Stimulated activated CD8-positive, alpha-beta memory T cell treated with anti-CD3 and anti-CD28 coated beads, Interleukin-12 subunit alpha, Interleukin-12 subunit beta, amount 100 ng/mL, for 1 hour (primary cell): ENCODE measurements around the gene ZNF708.
"Not testable (repeated sequence)": the region's sequence is repeated elsewhere in the genome, so short reads cannot be mapped to it uniquely, and the experiment has no call there.

Experiments used
- DNase-seq: peaks from one replicate; pipeline ENCODE4 v3.0.0-alpha.2; 2020; ENCODE audit warnings: low read depth

The ZNF708 gene

DNA sequence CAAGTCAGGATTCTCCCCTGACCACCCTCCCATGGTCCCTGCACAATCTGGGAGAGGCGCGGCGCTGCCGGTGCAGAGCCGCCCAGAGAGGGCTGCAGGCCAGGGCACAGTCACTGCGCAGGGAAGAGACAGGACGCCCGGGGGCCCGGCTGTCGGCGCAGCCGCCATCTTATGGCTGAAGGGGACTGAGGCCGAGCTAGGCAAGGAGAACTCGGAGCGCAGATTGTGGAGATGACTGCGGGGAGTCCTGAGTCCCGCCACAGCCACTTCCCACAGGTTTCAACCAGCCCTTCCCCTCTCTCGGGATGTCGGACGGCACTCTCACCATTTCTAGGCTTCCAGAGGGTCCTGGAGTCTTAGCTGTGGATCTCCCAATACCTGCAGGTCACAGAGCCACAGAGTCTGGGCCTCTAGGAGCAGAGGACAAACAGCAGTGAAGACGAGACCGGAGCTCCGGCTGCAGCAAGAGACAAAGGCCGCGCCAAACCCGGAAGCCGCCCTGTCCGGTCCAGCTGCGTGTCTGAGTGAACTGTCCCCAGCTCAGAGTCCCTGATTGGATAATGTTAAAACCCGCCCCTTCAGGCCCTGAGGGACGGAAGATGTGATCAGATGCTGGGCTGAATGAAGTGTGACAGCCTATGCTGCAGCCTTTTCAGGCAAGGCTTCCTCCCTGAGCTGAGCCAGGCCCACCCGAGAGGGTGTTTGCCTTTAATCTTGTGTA, at the start of gene ZNF708:
Gene ZNF708 (minus strand): TSS at position 526 of the 721 bp plus-strand sequence. CDS start 198 bp downstream, at position 328.
- peak; percentile 59 for DNase-seq

DNA sequence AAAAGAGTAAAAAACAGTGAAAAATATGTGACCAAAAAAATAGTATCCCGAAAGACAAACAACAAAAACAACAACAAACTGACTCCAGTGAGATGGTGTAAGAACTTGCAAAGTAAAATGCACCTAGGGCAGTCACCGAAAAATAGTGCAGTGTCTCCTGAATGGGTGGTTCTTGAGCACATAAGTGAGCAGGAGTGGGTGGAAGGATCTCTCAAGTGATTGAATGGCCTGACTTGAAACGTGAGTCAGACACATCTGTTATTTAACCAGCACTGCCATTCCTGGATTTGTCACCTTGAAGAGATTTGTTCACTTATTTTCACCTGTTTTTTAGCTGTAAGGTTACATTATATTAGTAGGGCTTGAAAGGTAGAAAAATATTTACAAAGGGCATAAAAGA, 33.1 kb upstream of the ZNF708 start:
- DNase-seq: no peak

DNA sequence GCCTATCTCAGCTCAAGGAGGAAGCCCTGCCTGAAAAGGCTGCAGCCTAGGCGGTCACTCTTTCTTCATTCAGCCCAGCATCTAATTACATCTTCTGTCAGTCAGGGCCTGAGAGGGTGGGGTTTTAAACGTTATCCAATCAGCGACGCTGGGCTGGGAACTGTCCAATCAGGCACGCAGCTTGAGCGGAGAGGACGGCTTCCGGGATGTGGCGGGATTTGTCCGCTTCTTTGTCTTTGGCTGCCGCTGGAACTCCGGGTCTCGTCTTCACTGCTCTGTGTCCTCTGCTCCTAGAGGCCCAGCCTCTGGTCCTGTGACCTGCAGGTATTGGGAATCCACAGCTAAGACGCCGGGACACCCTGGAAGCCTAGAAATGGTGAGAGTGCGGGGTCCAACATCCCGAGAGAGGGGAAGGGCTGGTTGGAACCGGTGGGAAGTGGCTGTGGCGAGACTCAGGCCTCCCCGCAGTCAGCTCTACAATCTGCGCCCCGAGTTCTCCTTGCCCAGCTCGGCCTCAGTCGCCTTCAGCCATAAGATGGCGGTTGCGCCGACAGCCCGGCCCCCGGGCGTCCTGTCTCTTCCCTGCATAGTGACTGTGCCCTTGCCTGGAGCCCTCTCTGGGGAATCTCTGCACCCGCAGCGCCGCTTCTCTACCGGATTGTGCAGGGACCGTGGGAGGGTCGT, 29.7 kb upstream of the ZNF708 start, which contains the start of gene ZNF738:
Gene ZNF738 (plus strand): TSS at position 233 of the 684 bp plus-strand sequence. CDS start 141 bp downstream, at position 374.
- peak; percentile 69 for DNase-seq

DNA sequence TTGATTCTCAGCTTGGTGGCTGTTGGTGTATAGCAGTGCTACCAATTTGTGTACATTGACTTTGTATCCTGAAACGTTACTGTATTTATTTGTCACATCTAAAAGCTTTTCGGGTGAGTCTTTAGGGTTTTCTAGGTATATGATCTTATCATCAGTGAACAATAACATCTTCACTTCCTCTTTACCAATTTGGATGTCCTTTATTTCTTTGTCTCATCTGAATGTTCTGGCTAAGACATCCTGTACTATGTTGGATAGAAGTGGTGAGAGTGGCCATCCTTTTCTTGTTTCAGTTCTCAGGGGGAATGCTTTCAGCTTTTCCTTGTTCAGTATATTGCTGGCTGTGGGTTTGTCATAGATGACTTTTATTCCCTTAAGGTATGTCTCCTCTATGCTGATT, 23.6 kb upstream of the ZNF708 start:
- DNase-seq: no peak

DNA sequence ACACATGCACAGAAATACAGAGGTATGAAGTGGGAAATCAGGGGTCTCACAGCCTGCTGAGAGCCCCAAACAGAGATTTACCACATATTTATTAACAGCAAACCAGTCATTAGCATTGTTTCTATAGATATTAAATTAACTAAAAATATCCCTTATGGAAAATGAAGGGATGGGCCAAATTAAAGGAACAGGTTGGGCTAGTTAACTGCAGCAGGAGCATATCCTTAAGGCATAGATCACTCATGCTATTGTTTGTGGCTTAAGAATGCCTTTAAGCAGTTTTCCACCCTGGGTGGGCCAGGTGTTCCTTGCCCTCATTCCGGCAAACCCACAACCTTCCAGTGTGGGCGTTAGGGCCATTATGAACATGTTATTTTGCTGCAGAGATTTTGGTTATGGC, 15.6 kb upstream of the ZNF708 start:
- DNase-seq: not testable (repeated sequence)

DNA sequence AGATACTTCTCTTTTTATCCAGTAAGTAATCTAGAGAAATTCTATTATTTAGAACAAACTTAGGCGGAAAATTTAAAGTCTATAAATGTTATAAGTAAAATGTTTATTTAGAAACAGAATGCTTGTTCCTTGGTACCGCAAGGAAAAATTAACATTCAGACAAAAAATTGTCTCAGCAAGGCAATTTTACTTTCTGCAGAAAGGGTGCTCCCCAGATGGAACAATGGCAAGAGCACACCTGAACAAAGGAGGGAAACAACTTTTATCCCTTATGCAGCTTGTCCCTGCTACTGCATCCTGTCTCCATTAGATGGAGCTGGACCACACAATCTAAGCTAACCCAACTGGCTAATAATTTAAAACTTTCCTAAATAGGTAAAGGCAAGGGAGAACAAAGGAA, 6.5 kb upstream of the ZNF708 start:
- no peak for DNase-seq

DNA sequence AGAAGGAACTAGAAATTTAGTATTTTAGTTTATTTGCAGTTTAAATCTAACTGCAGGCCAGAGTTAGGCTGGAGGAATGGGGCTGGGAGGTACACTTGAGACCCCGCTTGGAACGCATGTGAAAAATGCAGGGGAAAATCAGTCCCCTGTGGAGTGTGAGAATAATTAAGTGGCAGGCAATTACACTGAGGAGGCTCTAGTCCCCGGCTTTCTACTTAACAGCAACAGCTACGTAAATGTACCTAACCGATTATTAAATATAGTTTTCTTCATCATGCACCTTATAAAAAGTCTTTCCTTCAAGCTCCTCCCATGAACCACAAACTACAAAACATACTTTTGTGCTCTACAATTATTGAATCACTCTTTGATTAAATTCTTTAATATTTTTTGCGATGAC, 804 bp downstream of the ZNF708 start:
- no peak for DNase-seq

DNA sequence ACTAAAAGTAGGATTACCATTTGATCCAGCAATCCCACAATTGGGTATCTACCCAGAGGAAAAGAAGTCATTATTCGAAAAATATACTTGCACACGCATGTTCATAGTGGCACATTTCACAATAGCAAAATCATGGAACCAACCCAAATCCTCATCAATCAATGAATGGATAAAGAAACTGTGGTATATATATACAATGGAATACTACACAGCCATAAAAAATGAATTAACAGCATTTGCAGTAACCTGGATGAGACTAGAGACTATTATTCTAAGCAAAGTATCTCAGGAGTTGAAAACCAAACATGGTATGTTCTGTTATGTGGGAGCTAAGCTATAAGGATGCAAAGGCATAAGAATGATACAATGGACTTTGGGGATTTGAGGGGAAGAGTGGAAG, 3.0 kb downstream of the ZNF708 start:
- DNase-seq: no peak

DNA sequence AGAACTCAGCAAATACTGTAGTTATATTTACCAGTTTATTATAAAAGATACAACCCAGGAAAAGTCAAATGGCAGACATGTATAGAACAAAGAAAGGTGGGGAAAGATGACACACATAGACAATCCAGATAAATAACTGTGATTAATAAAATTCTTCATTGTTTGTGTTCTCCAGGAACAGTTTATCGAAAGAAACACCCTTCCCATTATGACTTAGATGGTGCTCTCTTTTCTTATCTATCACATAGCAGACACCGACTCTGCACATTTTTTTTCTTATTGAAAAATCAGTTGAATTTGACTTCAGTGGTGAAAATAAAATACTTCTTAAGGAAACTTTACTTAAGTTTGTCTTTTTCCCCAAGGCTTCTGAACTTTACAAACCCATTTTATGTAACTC, 6.2 kb downstream of the ZNF708 start:
- DNase-seq: no peak

DNA sequence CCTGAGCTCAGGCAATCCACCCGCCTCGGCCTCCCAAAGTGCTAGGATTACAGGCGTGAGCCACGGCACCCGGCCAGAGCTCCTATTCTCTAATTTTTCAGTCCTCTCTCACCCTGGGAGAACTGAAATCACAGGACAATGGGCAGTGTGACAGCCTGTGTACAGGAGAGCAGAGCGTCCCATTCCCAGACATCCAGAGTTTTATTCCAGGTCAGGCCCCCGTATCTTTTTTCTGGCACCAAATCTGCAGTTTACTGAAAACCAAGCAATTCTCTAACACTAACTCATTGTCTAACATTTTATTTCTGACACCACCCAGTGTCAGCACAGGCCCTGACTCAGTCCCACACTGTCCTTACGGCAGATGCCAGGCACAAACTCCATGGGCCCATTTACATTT, 6.7 kb downstream of the ZNF708 start:
- no peak for DNase-seq

DNA sequence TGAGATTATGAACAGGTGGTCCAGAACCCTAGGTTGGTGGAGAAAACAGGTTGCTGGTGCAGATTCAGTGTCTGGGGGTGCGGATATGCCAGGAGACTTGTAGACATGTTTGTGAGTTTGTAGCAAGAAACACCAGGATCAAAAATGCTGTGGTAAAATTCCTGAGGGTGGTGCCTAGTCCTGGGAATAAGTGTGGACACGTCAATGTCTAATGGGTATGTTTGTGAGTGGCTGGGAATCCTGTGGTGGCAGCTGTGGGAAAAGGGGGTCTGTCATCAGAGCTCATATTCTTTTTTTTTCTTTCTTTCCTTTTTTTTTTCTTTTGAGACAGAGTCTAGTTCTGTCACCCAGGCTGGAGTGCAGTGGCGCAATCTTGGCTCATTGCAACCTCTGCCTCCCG, 7.2 kb downstream of the ZNF708 start:
- DNase-seq: no peak

DNA sequence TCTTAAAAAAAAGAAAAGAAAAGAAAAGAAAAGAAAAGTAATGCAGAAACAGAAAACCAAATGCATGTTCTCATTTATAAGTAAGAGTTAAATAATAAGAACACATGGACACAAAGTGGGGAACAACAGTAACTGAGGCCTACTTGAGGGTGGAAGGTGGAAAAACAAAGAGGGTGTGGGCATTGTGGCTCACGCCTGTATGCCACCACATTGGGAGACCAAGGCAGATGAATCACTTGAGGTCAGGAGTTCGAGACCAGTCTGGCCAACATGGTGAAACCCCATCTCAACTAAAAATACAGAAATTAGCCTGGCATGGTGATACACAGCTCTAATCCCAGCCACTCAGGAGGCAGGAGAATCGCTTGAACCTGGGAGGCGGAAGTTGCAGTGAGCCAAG, 8.1 kb downstream of the ZNF708 start:
- no peak for DNase-seq

DNA sequence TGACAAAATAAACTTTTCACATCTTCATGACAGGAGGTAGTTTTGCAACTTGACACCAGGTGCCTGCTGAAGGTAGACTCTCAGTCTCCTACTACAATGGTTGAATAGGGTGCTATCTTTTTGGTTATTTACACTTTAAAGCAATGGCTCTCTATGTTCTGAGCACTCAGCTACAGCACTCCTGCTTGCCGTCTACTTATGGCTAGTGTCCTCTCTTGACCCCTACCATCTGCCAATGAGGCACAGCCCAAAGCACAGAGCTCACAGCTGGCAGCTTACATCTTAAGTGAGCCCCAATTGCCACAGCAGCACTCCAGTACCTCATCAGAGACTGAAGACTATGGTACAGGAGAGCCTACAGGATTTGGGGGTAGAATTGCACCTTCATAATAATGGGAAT, 11.4 kb downstream of the ZNF708 start:
- DNase-seq: no peak

DNA sequence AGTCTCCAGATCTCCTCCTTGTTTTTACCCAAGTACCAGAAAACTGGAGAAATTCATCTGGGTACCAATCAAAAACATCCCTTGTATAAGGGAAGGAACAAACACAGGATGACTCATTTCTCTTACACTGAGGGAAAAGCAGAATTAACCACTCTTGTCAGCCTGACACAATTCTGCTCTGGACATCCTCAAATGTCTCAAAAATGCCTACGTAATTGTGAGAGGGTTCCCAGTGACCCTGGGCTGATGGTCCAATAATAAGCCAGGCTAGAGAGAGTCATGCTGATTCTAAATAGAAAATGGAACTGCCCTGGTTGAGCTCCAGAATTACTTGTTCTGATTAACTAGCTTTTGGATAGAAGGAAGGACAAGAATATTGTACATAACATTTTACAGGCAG, 14.5 kb downstream of the ZNF708 start:
- DNase-seq: no peak

DNA sequence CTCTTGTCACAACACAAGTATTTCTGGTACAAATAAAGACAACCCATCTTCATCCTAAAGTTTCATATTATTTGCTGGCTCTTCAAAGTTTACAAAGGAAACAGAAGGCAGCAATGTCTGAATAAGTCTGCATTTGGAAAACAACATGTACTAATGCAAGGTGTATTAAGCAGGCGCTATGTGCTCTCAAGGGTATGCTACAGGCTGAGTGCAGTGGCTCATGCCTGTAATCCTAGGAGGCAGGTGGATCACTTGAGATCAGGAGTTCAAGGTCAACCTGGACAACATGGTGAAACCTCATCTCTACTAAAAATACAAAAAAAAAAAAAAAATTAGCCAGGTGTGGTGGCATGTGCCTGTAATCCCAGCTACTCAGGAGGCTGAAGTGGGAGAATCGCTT, 16.4 kb downstream of the ZNF708 start:
- not testable (repeated sequence) for DNase-seq

DNA sequence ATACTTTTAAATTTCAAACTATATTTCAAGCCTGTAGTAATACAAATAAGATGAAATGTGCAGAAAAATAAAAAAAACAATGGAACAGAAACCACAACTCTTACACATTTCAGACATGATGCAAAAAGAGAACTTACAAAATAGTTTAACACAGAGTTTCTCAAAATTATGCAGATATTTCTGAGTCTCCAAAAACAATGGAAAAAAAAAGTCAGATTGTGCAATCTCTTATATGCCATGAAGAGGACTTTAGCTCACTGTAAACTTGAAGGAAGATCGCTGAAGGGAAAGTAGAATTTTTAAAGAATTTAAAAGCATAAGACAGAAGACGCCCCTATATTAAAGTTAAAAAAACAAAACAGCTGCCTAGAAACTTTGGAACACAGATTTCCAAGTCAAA, 20.4 kb downstream of the ZNF708 start:
- no peak for DNase-seq

DNA sequence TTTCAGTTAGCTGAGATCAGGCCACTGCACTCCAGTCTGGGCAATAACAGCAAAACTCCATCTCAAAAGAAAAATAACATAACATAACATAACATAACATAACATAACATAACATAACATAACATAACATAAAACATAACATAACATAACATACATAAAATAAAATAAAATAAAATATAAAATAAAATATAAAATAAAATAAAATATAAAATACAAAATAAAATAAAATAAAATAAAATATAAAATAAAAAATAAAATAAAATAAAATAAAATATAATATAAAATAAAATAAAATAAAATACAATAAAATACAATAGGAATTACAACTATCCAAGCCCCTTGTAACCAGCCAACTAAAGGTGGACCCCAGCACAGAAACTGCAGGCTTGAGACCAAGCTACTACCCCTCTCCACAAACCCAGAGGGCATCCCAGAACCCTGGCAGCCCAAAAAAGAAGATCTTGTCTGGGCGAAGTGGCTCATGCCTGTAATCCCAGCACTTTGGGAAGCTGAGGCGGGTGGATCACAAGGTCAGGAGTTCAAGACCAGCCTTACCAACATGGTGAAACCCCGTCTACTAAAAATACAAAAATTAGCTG, 22.2 kb downstream of the ZNF708 start:
- not testable (repeated sequence) for DNase-seq

DNA sequence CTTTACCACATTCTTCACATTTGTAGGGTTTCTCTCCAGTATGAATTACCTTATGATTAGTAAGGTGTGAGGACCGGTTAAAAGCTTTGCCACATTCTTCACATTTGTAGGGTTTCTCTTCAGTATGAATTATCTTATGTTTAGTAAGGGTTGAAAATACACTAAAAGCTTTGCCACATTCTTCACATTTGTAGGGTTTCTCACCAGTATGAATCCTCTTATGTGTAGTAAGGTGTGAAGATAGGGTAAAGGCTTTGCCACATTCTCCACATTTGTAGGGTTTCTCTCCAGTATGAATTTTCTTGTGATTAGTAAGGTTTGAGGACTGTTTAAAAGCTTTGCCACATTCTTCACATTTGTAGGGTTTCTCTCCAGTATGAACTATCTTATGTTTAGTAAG, 35.4 kb downstream of the ZNF708 start:
- DNase-seq: not testable (repeated sequence)

DNA sequence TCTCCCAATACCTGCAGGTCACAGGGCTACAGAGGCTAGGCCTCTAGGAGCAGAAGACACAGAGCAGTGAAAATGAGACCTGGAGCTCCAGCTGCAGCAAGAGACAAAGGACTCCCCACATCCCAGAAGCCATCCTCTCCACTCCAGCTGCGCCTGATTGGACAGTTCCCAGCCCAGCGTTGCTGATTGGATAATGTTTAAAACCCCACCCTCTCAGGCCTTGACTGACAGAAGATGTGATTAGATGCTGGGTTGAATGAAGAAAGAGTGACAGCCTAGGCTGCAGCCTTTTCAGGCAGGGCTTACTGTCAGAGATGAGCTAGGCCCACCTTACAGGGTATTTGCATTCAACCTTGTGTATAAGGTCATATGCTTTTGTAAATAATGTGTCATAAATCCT, 59.4 kb downstream of the ZNF708 start:
- no peak for DNase-seq

DNA sequence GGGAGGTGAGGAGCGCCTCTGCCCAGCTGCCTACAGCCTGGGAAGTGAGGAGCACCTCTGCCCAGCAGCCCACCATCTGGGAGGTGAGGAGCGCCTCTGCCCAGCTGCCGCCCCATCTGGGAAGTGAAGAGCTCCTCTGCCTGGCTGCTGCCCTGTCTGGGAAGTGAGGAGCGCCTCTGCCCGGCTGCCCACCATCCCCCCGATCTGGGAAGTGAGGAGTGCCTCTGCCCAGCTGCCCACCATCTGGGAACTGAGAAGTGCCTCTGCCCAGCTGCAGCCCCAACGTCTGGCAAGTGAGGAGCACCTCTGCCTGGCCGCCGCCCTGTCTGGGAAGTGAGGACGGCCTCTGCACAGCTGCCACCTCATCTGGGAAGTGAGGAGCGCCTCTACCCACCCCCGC, 64.3 kb downstream of the ZNF708 start:
- DNase-seq: no peak

DNA sequence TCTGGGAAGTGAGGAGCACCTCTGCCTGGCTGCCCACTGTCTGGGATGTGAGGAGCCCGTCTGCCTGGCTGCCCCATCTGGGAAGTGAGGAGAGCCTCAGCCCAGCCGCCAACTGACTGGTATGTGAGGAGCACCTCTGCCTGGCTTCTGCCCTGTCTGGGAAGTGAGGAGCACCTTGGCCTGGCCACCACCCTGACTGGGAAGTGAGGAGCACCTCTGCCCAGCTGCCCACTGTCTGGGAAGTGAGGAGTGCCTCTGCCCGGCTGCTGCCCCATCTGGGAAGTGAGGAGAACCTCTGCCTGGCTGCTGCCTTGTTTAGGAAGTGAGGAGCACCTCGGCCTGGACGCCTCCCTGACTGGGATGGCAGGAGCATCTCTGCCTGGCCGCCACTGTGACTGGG, 64.8 kb downstream of the ZNF708 start:
- DNase-seq: no peak

DNA sequence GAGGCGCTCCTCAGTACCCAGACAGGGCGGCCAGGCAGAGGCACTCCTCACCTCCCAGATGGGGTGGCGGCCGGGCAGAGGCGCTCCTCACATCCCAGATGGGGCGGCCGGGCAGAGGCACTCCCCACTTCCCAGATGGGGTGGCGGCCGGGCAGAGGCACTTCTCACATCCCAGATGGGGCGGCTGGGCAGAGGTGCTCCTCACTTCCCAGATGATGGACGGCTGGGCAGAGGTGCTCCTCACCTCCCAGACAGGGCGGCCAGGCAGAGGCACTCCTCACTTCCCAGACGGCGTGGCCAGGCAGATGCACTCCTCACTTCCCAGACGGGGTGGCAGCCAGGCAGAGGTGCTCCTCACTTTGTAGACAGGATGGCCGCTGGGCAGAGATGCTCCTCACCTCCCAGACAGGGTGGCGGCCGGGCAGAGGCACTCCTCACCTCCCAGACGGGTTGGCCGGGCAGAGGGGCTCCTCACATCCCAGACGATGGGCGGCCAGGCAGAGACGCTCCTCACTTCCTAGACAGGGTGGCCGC, 68.3 kb downstream of the ZNF708 start:
- not testable (repeated sequence) for DNase-seq
